GM18861 (cell line): Measurements from ENCODE around the gene MTPN.
A peak's percentile ranks its signal among the peaks of the same experiment; 100 is the strongest.

Experiments used
- ATAC-seq: cut with Tn5 transposase; IDR thresholded peaks from one replicate; pipeline ENCODE4 v1.9.1; 2021; ENCODE audit not compliant: unreplicated experiment

The MTPN gene

DNA sequence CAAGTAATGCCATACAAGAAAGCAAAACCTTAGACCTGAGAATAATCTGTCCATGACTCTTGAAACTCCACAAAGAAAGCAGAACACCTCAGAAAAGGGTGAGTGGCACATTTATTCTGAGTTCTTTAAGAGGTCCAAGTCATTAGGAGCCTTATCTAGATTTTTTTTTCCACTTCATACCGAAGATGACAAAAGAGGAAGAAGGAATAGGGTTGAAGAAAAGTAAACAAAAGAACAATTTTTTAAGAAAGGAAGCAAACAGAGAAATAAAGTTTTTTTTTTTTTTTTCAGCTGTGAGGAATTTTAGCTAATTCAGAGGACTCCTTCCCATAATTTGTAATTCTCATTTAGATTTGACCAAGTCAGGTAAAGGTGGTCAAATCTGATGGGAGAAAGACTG lies 13.1 kb upstream of the MTPN start:
- ATAC-seq, result no peak

DNA sequence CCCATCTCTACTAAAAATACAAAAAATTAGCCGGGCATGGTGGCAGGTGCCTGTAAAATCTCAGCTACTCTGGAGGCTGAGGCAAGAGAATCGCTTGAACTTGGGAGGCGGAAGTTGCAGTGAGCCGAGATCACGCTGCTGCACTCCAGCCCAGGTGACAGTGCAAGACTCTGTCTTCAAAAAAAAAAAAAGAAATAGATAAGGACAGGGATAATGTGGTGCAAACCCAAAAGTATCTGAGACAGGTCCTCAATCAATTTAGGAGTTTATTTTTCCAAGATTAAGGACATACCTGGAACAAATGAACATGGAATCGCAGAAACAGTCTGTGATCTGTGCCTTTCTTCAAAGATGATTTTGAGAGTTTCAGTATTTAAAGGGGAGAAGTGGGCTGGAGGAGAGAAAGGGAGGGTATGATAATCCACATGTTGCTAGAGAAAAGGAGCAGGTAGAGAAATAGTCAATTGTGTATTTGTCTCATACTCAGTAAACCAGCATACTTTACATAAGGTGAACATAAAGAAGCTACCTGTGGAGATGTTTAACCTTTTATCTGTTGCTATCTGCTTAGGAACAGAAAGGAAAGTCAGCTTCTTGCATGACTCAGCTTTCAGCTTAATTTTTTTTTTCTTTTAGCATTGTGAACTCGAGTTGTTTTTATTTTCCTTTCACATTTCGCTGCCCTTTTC lies 4.9 kb upstream of the MTPN start:
- ATAC-seq, result no peak

DNA sequence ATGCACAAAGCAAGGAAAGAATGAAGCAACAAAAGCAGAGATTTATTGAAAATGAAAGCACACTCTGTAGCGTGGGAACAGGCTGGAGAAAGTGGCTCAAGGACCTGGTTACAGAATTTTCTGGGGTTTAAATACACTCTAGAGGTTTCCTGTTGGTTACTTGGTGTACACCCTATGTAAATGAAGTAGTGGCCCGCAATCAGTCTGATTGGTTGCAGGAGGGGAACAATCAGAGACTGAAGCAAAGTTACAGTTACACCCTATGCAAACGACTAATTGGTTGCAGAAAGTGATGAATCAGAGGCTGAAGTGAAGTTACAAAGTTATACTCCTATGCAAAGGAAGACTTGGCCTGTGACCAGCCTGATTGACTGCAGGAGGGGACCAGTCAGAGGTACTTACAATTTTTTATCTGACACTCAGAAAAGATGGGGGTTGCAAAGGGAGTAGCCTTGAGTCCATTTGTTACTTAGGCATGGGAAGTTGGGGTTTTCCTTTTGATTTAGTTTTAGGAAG lies 3.6 kb upstream of the MTPN start:
- peak; percentile 83 for ATAC-seq

DNA sequence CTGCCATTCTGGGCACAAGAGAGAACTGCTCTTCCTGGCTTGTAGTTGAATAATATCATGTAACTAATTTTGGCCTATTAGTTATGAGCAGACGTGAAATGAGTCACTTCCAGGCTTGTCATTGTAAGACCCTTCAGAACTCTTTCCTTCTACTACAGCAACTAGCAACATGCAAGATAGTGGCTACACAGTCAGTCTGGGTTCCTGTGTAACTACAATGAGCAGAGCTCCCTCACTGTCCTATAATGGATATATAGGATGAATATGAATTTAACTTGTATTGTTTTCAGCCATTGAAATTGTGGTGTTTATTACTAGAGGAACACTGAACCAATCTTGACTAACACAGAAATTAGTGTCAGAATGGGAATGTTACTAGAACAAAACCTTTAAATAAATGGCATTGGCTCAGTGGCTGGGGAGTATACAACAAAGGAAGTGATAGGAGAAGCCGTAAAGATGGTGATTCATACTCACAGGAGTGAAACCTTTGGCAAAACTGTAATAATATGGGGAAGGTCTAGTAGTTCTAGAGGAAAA lies 2.9 kb upstream of the MTPN start:
- ATAC-seq, result peak; percentile 22

DNA sequence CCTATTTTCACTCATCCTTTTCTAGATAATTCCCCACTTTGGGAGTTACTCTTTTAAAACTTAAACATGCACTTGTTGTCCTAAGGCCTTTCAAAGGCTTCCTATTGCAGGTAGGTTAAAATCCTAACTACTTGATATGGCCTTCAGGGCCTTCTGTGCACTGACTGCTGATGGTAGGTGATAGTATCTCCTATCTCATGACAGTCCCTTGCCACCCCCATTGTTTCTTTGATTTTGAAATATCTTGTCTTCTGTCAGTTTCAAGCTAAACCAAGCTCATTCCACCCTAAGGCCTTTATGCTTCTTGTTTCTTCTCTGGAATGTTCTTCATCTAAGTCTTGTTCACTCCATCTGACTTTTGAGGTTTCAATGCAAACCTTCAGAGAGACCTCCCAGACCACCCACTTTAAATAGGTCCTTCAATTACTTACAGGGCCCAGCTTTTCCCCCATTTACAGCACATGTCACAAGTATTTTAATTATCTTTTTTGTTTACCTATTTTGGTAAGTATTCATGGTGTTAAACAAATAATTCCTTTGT lies 2.4 kb upstream of the MTPN start:
- ATAC-seq, result no peak

DNA sequence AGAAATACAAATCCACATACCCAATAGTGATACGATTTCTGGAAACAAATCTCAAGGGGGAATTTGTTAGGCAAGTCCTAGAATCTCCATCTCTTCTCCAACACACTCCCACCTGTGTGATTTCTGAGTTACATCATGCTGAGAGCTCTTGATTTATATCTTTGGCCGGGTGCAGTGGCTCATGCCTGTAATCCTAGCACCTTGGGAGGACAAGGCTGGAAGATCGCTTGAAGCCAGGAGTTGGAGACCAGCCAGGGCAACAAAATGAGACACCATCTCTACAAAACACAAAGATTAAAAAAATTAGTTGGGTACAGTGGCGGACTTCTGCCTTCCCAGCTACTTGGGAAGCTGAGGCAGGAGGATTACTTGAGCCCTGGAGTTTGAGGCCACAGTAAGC lies 1.5 kb upstream of the MTPN start:
- no peak for ATAC-seq

DNA sequence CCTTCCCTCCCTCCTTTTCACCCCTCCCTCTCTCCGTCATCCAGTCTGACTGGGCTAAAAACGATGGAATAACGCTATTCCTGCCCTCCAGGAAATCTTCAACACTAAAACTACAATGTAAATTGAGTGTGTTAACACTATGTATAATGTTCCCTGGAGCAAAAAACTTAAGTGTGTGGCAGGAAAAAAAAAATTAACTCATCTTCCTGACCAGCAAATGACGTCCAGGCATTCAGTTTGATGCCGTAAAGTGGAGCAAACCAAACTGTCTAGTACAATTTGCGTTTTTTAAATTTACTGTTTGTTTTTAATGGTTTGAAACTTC lies 545 bp upstream of the MTPN start:
- ATAC-seq, result no peak

DNA sequence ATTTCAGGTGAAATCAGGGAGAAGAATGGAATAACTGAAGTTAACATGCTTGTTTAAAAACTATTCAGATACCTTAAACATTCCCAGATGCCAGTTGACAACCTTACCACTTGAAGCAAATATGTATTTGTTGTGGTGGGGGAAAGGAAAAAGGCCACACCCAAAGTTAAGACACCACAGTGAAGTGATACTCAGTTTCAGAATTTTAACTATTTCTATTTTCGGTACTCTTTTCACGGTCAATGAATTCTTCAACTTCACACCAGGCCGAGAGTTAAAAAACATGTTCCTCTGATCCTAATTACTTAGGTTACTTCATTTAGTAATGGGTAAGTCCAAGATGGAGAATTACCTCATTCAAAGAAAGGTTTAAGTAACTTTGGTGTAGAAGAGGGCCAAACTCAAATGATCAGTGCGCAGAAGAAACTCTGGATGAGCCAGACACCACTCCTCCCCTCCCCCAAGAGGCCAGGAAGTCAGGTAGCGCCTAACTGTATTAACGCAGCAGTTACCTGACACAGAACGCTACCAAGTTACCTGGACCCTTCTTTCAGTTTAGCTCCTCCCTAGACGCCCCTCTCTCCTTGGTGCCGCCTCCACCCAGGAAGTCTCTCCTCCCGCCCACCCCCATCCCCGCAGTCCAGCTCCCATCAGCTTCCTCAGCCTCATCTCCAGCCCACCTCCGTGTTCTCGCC lies 700 bp downstream of the MTPN start:
- no peak for ATAC-seq

DNA sequence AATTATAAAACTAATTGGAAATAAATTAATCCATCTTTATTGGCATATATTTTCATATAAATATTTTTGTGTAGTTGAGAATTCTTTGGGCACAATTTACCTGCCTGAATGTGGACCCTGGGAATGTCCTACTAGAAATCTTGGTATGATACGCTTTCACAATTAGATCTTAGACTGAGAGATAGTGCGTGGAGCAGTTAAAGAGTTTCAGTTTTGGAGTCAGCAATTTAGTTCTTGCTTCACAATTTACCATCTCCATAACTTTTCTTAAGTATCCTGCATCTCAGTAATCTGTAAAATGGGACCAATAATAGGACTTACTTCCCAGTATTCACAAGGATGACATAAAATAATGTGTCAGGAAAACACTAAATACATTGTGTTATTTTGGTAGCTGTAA lies 2.0 kb downstream of the MTPN start:
- ATAC-seq, result no peak

DNA sequence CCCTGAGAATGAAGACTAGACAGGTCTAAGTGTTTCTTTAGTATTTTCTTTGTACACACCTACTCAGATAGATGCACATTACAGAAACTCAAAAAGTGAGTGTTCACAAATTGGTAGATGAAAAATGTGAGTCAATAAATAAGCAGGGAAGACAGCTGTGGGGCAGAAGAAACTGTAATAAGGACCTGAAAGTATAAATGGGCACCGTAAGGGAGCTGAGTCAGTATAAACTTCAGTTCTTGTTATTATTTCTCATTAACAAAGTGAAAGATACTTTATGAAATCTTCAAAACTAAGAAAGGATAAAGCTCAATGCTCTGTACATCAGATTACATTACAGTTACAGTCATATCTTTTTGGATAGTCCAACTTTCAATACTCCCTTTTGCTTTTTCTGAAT lies 2.5 kb downstream of the MTPN start:
- ATAC-seq, result no peak

DNA sequence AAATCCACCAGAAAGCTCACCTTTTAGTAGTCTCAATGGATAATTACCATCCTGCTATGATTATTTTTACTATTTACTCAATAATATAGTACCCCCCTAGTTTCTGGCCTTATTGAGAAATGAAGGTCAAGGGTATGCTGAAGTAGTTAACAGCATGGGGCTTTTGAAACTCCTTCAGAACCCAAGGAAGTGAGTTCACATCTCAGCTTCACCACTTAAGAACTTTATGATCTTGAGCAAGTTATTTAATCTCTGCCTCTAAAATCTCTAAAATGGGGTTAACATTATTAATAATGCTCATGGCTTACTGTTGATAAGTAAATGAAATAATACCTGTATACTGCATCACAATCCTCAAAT lies 5.8 kb downstream of the MTPN start:
- peak; percentile 7 for ATAC-seq

DNA sequence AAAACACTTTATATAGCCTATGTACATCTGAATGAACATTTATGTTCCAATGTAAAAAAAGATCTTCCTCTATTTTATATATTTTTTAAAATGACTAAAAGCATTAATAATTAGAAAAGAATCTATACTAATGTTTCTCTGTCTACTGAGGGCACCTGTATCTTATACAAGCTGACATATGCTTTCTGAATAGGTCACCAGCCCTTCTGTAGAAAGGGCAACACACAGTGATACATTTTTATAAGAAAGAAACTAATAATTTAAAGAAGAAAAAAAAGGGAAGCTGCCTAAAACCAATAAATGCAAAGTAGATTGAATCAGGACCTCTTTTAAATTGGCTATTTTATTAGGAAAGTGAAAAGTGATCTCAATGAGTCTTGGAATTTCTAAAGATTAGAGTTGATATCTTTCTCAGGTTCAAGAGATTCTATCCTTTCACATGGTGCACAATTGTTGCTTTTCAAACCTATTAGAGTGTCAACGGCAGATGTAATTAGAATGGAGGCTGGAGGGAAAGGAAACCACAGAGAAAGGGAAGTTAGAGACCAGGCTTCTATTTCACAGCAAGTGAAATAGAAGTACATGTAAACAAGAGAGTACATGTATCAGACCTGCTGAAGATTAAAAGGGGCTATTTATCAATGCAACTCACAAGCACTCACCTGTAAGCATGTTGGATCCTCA lies 6.3 kb downstream of the MTPN start:
- ATAC-seq, result peak; percentile 74

DNA sequence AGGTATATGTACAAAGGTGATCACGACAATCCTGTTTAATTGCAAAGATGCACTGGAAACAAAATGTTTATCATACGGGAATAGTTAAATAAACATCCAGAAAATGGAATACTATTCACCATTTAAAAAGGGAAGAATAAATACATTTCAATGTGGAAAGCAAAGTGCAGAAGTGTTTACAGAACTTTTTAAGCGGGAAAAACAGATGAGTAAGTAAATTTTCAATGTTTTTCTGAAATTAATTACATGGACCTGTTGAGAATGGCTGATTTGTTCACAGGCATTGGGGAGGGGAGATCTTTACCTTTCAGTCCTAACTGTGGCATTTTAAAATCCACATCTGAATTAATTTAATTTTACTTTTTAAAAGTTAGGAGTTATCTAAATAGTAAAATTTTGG lies 7.1 kb downstream of the MTPN start:
- no peak for ATAC-seq

DNA sequence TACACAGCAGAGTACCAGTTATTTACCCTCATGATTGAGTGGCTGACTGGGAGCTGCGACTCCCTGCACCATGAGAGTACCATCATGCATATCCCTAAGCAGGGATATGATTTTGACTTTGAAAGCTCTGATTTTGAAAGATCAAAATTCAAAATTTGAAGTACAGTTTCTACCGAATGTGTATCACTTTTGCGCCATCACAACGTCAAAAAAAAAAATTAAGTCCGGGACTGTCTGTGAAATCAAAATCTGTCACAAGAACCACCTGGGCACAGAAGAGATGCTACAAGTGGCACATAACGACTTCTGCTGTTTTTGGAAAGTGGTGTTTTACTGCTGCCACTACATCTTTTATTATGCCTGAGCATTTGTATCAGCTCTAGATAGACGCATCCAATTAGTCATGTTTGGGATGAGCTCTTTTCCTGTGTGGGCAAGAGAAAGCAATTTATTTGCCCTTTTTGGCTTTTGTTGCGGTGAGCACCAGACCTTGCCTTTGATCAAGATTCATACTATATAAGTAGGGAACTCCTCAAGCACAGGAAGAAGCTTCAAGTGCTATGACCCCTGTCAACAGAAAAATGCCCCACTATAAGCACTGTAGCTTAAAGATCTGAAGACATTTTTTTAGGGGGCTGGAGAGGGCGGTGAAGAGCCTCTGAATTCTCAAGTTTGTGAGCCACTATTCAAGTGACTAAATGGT lies 10.7 kb downstream of the MTPN start:
- no peak for ATAC-seq

DNA sequence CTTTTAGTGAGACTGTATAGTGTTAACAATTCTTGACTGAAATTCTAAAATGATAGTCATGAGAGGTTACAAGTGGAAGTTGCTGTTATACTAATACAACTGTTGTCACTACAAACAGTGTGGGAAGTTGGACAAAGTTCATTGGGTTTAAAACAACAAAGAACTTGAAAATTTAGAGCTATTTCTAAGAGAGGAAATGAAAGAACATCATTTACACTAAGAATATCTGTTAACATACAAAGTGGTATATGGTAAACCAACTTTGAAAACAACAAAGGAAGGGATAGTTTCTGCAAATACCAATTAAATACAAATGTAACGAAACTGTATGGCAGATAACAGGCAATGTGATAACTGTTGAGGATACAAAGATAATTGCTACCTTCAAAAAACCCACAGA lies 11.6 kb downstream of the MTPN start:
- peak; percentile 48 for ATAC-seq

DNA sequence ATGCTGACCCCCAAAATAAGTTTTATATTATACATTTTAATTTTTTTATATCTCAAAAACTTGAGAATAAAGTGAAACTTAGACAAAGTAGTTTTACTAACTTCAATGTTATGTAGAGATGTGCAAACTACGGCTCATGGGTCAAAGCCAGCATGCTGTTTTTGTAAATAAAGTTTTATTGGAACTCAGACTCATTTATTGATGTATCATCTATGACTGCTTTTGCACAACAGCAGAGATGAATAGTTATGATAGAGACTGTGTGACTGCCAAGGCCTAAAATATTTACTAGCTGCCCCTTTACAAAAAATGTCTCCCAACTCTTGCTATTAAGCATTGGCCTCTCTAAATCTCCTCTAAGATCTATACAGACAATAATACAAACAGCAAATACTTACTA lies 12.4 kb downstream of the MTPN start:
- ATAC-seq, result no peak

DNA sequence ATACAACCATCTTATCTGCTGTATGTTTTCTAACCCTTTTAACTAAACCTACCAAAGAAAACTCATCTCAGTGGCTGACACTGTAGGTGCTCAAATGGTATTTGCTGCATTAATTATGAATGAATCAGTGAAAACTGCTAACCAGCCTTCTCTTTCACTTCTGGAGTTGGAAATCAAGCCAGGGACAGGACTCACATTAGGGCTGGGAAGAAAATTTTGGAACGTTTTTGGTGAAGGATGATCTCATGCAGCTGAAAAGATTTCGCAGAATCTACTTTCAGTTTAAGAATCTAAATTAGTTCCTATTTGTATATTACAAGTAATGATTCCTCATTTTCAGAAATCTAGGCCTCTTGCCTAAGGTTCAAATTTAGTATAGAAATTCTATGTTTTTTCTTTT lies 12.9 kb downstream of the MTPN start:
- ATAC-seq, result no peak

DNA sequence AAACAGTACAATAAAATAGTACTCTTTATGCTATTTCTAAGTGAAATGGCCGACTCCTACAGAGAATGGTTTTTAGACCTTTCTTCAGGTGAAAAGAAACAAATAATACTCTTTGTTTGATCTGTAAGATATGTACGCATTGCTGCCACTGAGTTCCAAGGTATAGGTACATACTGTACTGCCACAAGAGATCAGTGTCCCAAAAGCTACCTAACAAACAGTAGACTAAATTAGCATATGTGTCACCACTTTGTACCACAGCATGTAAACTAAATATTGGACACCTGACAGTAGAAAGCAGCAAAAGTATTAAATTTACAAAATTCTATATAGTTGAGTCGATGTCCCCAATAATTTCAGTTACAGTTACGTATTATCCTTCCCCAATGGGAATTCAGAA lies 14.4 kb downstream of the MTPN start:
- no peak for ATAC-seq

DNA sequence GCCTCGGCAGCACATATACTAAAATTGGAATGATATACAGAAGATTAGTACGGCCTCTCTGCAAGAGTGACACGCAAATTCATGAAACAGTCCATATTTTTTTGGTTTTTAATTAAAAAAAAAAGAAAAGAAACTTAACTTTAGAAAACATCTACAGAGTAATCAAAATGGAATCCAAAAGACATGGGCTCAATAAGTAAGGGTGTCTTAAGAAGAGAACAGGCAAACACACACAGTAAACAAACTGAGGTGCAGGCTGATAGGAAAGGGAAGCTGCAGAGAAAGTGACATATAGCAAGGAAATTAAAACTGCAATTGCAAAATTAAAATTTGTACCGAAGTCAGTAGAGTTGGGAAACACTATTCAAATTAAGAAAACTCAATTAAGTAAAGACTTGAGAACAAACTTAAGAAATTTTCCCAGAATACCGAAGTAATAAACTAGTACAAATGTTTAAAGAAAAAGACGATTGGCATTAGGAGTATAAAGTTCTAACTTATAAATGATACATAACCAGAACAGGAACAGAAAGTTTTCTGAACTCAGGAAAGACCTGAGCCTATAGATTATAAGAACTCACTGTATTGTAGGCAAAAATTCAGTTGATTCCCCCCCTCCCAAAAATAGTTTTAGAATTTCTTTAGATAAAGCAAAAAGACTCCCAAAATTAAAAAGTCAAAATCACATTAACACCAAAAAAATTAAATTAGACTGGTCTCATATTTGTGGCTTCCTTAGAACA lies 16.3 kb downstream of the MTPN start:
- ATAC-seq, result no peak

DNA sequence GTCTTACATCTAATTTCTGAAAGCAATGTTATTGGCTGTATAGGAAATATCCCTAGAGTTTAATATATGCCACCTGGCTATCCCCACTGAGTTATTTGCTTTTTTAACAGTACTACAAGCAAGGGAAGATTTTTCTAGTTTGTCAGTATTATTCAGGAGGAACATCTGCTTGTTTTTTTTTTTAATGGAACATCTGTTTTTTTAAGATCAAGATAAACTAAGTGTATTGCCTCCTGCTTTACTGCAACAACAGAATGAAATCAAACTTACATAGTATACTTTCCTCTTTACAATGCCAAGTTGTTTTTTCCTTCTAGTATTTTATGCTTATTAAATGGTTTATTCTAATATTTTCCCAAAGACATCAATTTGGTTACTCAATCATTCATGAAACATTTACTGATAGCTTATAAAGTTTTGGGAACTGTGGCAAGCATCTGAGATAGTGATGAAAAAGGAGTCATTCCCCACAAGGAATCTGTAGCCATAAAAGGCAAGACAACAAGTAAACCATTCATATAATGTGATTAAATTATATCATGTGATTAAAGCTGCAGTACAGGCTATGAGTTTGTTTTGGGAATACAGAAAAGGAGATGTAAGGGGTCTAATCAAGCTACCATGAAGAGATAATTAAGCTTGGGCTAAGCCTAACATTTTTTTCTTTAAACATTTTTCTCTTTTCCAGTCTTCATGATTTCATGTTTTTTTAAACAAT lies 17.4 kb downstream of the MTPN start:
- ATAC-seq, result no peak
